PFSK-1 (cell line): Measurements from ENCODE around the gene EGFL6.

ENCODE experiments used
- FOXP2 ChIP-seq: optimal IDR thresholded peaks from 2 replicates; pipeline ENCODE3; 2011; ENCODE audit warnings: borderline replicate concordance, control low read depth, inconsistent platforms; ENCODE audit not compliant: insufficient read depth; ENCODE audit errors: extremely low read length, extremely low read depth
- POLR2AphosphoS5 ChIP-seq: IDR thresholded peaks from 2 replicates; pipeline ENCODE4 v1.6.1; 2012; ENCODE audit warnings: low read depth, mild to moderate bottlenecking, control low read depth, low read length, moderate library complexity
- SIN3A ChIP-seq: IDR thresholded peaks from 2 replicates; pipeline ENCODE4 v1.6.1; 2012; ENCODE audit warnings: mild to moderate bottlenecking, low read length, moderate library complexity, borderline replicate concordance; ENCODE audit not compliant: insufficient read depth
- TAF1 ChIP-seq: IDR thresholded peaks from 2 replicates; pipeline ENCODE4 v1.6.1; 2012; ENCODE audit warnings: low read length, control low read depth, borderline replicate concordance; ENCODE audit not compliant: insufficient read depth
- TF ChIP-seq, protein P1 (sequence below), 2 experiments: IDR thresholded peaks; 2 replicates each; pipeline versions ENCODE4 v1.6.1 to v1.8.0; 2011 to 2012; ENCODE audit warnings: low read depth in 2 of 2, low read length in 2 of 2, control low read depth in 1 of 2, inconsistent platforms in 1 of 2, mild to moderate bottlenecking in 1 of 2, moderate library complexity in 1 of 2; ENCODE audit not compliant: insufficient read depth in 1 of 2

DNA sequence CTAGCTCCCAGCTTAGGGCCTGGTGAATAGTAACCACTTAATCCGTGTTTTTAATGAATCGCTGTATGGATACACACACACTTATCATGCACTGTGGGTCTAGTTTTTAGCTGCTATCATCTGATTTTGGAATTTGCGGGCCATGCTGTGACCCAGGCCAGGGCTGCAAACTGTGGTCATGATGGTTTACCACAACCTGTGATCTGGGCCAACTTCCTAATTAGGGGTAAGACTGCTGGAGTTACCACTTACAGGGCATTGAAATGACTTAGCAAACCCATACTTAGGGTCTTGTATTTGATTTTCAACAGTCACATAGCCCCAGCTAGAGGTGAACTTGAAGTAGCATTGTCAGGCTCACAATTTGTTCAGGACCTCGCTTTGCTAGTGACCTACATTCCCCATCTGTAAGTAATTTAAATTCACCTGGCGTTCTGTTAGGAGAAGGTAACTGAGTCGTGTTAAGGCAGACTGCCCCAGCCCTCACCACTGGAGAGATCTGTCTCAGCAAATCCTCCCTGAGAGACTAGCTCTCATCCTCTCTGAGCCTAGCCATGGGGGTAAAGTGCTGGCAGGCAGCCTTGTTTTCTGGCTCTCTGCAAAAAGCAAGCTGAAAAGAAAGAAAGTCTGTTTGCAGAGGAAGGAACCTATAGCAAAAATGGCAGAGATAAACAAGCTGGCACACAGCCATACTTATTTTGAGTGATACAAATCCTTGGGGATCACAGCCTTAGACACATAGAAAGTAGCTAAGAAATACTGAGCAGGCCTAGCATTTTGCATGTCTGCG is 33.8 kb upstream of the EGFL6 start:
- TF ChIP-seq POLR2AphosphoS5 (no peak), TAF1 (no peak), SIN3A (no peak), FOXP2 (no peak)
- TF ChIP-seq, protein P1, sequence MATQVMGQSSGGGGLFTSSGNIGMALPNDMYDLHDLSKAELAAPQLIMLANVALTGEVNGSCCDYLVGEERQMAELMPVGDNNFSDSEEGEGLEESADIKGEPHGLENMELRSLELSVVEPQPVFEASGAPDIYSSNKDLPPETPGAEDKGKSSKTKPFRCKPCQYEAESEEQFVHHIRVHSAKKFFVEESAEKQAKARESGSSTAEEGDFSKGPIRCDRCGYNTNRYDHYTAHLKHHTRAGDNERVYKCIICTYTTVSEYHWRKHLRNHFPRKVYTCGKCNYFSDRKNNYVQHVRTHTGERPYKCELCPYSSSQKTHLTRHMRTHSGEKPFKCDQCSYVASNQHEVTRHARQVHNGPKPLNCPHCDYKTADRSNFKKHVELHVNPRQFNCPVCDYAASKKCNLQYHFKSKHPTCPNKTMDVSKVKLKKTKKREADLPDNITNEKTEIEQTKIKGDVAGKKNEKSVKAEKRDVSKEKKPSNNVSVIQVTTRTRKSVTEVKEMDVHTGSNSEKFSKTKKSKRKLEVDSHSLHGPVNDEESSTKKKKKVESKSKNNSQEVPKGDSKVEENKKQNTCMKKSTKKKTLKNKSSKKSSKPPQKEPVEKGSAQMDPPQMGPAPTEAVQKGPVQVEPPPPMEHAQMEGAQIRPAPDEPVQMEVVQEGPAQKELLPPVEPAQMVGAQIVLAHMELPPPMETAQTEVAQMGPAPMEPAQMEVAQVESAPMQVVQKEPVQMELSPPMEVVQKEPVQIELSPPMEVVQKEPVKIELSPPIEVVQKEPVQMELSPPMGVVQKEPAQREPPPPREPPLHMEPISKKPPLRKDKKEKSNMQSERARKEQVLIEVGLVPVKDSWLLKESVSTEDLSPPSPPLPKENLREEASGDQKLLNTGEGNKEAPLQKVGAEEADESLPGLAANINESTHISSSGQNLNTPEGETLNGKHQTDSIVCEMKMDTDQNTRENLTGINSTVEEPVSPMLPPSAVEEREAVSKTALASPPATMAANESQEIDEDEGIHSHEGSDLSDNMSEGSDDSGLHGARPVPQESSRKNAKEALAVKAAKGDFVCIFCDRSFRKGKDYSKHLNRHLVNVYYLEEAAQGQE (IDR thresholded peaks at IDR 0.05; ENCODE audit: insufficient read depth in 1 of 2, low read depth in 2 of 2, low read length in 2 of 2), result no peak
